Upper lobe of right lung (tissue), 1 donor: Measurements from ENCODE around the gene PTBP3. TPM values are rescaled to one million over a fixed set of nuclear protein-coding genes. Genes with fewer than 3 reads are reported as not detected.

Experiments used
- ATAC-seq: fragments of 200-7000 bp; cut with Tn5 transposase; one replicate; pipeline ENCODE4 v1.9.1; 2020; ENCODE audit warnings: mild to moderate bottlenecking, moderate library complexity
- DNase-seq: peaks from one replicate; pipeline ENCODE4 v3.0.0-alpha.2; 2020
- H3K27ac ChIP-seq: fragments of 200-600 bp; one replicate; pipeline ENCODE4 v1.8.0; 2022
- H3K27me3 ChIP-seq: fragments of 200-600 bp; one replicate; pipeline ENCODE4 v1.8.0; 2022; ENCODE audit warnings: mild to moderate bottlenecking
- H3K36me3 ChIP-seq: fragments of 200-600 bp; one replicate; pipeline ENCODE4 v1.8.0; 2022
- H3K4me1 ChIP-seq: fragments of 200-600 bp; one replicate; pipeline ENCODE4 v1.8.0; 2022
- H3K4me3 ChIP-seq: fragments of 200-600 bp; one replicate; pipeline ENCODE4 v1.8.0; 2022; ENCODE audit warnings: mild to moderate bottlenecking
- H3K9me3 ChIP-seq: fragments of 200-600 bp; one replicate; pipeline ENCODE4 v1.8.0; 2022
- intact Hi-C: fragments of 100-400 bp; cut with DNase I; formaldehyde crosslinking; loops from one replicate; pipeline ENCODE4 v1.11.0; 2022
- total RNA-seq: library from RNA; stranded (reverse); fragmentation: NEBNext Ultra II Directional; extraction: Animal tissue kit (Norgen Biotek cat#: 25700); gene quantifications from one replicate; pipeline ENCODE4 v1.2.1, GENCODE V29; 2021
- TF ChIP-seq, protein P1 (sequence below): fragments of 200-600 bp; IDR thresholded peaks from one replicate; pipeline ENCODE4 v1.8.0; 2022; ENCODE audit warnings: antibody characterized with exemption
- donor health status: DM: no; HTN: yes; CAD: no; lungs with severe emphysema.

The PTBP3 gene
- total RNA-seq, 1 donor from 2014 or later, result 77.6 TPM

- Histone ChIP-seq H3K36me3 (no peaks in the 10 kb centered on the region), H3K9me3 (no peaks in the 10 kb centered on the region), H3K27ac (no peak overlapping the region), H3K4me1 (peaks cover 6% of the 10 kb centered on the region), H3K27me3 (no peaks in the 10 kb centered on the region), H3K4me3 (no peak overlapping the region)
- intact Hi-C loops, result no loop called here
- DNase-seq, result no peak
- TF ChIP-seq, protein P1, sequence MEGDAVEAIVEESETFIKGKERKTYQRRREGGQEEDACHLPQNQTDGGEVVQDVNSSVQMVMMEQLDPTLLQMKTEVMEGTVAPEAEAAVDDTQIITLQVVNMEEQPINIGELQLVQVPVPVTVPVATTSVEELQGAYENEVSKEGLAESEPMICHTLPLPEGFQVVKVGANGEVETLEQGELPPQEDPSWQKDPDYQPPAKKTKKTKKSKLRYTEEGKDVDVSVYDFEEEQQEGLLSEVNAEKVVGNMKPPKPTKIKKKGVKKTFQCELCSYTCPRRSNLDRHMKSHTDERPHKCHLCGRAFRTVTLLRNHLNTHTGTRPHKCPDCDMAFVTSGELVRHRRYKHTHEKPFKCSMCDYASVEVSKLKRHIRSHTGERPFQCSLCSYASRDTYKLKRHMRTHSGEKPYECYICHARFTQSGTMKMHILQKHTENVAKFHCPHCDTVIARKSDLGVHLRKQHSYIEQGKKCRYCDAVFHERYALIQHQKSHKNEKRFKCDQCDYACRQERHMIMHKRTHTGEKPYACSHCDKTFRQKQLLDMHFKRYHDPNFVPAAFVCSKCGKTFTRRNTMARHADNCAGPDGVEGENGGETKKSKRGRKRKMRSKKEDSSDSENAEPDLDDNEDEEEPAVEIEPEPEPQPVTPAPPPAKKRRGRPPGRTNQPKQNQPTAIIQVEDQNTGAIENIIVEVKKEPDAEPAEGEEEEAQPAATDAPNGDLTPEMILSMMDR, result no peak
- ATAC-seq, result no peak
These were observed 165.2 kb downstream of the PTBP3 start for GRCh38 chr9:112168197-112168596.

Other genes starting within 250 kb of the PTBP3 start
- gene SUSD1, start 158.3 kb downstream of the PTBP3 start, total RNA-seq, result 31.0 TPM
- gene HSDL2, start 46.5 kb upstream of the PTBP3 start, total RNA-seq, result 56.3 TPM
- 14.2 TPM for gene KIAA1958, start 153.2 kb upstream of the PTBP3 start, total RNA-seq